ENCODE measurements around the gene C12orf60.

C12orf60 gene

DNA sequence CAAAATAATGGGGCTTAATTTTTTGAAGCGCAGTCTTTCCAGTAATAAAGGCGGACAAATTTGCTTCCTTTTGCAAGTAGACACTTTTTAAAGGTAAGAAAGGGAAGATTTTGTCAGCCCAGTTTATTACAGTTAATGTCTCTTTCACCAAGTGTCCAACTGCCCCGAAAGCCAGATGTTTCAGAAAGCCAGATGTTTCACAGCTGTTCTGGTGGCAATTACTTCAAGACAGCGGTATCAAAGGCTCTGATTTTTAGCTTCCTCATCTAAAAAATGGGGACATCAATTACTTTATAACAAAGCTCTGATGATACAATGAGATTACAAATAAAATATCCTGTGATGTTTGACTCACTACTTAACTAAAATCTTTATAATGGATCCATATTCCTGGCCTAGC lies 1.2 kb upstream of the C12orf60 start:
- no peak for DNase-seq
- no peaks in the 10 kb centered on the region for H3K27me3 Mint-ChIP-seq
- H3K4me3 Mint-ChIP-seq: no peak overlapping the region
- peaks cover 28% of the 10 kb centered on the region for H3K36me3 Mint-ChIP-seq (ENCODE audit: low read depth)
- no peak overlapping the region for H3K27ac Mint-ChIP-seq
- no peaks in the 10 kb centered on the region for H3K9me3 Mint-ChIP-seq
- H3K4me1 Mint-ChIP-seq (ENCODE audit: low read depth): peaks cover 35% of the 10 kb centered on the region

DNA sequence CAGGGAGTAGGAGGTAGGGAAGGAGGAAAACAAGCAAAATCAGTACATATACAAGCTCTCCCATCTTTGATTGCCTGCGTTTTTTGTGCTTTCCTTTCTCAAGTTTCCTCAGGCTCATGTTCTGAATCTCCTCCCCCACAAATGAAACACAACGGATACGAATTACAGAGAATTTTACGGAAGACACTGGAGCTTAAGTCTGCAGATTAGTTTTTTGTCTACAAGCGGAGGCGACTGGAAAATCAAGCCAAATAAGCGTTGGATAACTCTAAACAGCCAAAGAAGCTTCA lies 804 bp upstream of the C12orf60 start:
- peaks cover 23% of the 10 kb centered on the region for H3K36me3 Mint-ChIP-seq (ENCODE audit: low read depth)
- no peak overlapping the region for H3K4me3 Mint-ChIP-seq
- H3K4me1 Mint-ChIP-seq (ENCODE audit: low read depth): peaks cover 35% of the 10 kb centered on the region
- no peak for DNase-seq
- H3K27ac Mint-ChIP-seq: no peak overlapping the region
- H3K27me3 Mint-ChIP-seq: no peaks in the 10 kb centered on the region
- H3K9me3 Mint-ChIP-seq: no peaks in the 10 kb centered on the region

DNA sequence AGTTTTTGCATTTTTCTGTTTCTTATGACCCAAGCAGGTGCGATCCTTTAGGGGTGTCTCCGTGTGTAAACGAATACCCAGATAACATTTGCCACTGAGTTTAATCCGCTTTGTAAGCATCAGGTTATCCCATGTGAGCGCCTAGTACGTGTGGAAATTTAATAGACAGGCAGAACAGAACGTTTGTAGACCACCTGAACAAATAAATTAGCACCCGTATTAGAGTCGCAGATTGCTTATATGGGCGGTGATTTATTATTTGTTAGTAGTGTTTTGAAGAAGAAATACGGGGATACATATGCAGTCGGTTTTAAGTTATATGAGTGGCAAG lies 325 bp downstream of the C12orf60 start:
- Mint-ChIP-seq H3K27me3 (no peaks in the 10 kb centered on the region), H3K36me3 (ENCODE audit: low read depth) (peaks cover 12% of the 10 kb centered on the region), H3K27ac (no peak overlapping the region), H3K4me3 (no peak overlapping the region), H3K4me1 (ENCODE audit: low read depth) (peaks cover 35% of the 10 kb centered on the region), H3K9me3 (no peaks in the 10 kb centered on the region)
- DNase-seq: no peak

DNA sequence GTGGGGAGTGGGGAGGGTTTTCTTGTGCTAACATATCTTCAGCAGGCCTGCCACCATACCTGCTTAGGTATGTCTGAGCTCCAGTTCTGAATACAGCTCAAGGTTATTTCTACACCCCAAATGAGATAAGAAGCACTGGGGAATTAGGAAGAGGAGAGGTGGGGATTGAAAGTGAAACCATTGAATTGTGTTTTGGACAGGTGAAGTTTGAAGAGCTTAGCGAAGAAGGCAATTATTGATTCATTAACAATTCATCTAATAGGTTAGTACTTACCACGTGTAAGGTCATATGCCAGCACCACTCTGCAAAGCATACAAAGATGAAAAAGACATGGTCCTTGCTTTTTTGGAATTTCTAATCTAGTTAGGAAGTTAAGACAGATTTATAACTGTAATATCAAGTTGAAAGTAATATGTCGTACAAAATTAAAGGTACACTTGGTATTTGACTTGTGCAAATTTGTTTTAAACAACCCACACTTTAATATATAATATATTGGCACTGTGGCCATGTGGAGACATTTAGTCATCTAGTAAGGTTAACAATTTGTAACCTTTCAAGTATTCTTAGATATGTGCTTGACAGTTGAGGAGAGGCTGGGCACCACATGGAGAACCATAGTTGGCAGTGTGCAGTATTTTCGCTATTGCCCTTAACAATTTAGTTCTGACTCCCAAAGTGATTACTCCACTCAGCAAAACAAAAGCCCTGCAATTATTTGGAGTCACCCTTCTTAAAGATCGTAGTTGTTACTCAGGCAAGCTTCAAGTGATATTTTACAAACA lies 6.9 kb downstream of the C12orf60 start:
- H3K36me3 Mint-ChIP-seq (ENCODE audit: low read depth): peaks cover 1% of the 10 kb centered on the region
- no peaks in the 10 kb centered on the region for H3K9me3 Mint-ChIP-seq
- no peak for DNase-seq
- peaks cover 19% of the 10 kb centered on the region for H3K4me1 Mint-ChIP-seq (ENCODE audit: low read depth)
- H3K27ac Mint-ChIP-seq: no peak overlapping the region
- no peak overlapping the region for H3K4me3 Mint-ChIP-seq
- no peaks in the 10 kb centered on the region for H3K27me3 Mint-ChIP-seq

DNA sequence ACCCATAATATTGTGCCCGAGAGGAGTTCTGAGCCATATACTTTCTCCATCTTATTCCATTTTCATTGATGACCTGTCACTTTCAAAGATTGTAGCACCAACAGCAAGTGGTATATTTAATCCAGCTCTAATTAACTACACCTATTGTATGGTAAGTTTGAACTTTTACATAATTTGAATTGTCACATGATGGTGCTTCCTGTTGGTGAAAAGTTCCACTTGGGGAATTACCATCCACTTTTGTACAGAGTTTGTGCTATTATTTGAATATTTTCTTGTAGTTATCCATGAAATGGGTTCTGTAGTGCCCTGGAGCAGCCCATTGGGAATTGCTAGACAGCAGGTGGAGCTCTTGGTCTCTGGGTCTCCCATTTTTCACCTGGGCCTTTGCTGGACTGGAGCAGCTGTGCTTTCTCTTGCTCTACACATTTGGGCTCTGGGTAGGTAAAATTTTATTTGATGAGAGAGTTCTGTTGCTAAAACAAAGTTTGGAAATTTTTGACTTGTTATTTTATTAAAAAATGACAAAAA lies 7.5 kb downstream of the C12orf60 start:
- DNase-seq: no peak
- Mint-ChIP-seq H3K36me3 (ENCODE audit: low read depth) (peaks cover 1% of the 10 kb centered on the region), H3K27ac (no peak overlapping the region), H3K4me3 (no peak overlapping the region), H3K4me1 (ENCODE audit: low read depth) (peaks cover 15% of the 10 kb centered on the region), H3K9me3 (no peaks in the 10 kb centered on the region), H3K27me3 (no peaks in the 10 kb centered on the region)

DNA sequence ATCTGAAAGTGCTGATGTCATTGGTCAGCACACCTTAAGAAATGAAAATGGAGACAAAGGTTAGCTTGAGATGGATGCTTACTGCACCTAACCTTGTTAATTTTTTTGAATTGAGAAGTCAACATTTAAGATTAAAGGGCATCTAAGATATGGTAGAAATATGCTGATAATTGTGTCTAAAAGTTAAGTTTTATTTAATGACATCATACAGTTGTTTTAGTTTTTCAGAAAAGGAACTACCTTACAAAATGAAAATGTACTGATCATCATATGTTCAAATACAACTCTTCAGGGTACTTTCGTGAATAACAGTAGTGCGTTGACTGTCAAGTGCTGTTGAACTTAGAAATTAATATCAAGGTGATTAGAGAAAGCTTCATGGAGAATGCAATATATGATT lies 8.0 kb downstream of the C12orf60 start:
- no peak for DNase-seq
- Mint-ChIP-seq H3K9me3 (no peaks in the 10 kb centered on the region), H3K27ac (no peak overlapping the region), H3K4me3 (no peak overlapping the region), H3K36me3 (ENCODE audit: low read depth) (peaks cover 1% of the 10 kb centered on the region), H3K27me3 (no peaks in the 10 kb centered on the region), H3K4me1 (ENCODE audit: low read depth) (peaks cover 15% of the 10 kb centered on the region)

DNA sequence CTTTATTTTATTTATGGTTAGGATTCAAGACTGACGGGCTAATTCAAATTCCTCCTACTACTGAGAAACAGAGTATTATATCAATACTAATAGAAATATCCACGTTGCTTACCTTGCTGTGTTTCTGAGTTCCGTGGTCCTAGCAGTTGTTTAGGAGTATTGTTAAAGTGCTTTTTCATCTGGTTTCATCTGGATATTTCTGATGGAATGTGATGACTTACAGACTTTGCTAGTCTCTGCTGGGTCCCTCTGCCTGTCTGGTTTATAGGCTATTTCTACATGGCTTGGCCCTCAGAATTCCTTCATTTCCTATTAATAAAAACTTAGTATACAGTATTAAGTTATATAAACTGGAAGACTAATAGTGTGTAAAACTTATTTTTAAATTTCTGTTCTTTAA lies 10.5 kb downstream of the C12orf60 start, which contains the start of gene SMCO3:
Gene SMCO3, minus strand, starts transcription at position 169 of the 400 bp plus-strand sequence. CDS start 7,502 bp downstream, outside the sequence.
- H3K4me3 Mint-ChIP-seq: no peak within 1 kb of the TSS
- H3K27me3 Mint-ChIP-seq: peaks cover 3% of the 10 kb centered on the region
- peaks cover 19% of the 10 kb centered on the region for H3K4me1 Mint-ChIP-seq (ENCODE audit: low read depth)
- DNase-seq: no peak
- H3K36me3 Mint-ChIP-seq (ENCODE audit: low read depth): no peaks in the 10 kb centered on the region
- H3K27ac Mint-ChIP-seq: no peak within 1 kb of the TSS
- peaks cover 6% of the 10 kb centered on the region for H3K9me3 Mint-ChIP-seq

DNA sequence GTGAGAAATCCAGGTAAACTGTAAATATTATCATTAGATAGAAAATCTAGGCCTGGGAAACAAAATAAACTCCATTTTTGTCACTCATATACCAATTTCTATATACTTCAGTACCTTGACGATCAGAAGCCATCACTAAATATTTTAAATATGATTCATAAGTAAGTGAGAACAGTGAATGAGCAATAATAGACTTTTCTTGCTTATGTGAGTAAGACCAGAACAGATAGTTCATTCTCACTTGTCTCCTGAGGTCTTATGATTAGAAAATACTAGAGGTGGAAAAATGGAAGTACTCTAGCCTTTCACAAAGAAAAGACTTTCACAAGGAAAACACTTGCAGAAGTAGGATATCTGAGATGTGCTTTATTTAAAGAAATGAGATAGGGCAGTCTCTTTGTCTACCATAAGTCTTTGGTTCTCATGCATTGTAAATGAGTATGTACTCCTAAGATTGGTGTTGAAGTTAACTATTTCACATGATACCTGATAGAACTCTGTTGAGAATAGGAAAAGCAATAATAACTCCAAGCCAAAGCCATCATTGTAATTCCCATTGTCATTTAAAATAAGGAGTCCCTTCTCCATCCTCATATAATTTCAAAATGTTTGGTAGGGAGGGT lies 20.7 kb downstream of the C12orf60 start:
- no peak for DNase-seq
- H3K27ac Mint-ChIP-seq: peak overlapping the region; percentile 76
- no peak overlapping the region for H3K4me3 Mint-ChIP-seq
- H3K27me3 Mint-ChIP-seq: no peaks in the 10 kb centered on the region
- H3K4me1 Mint-ChIP-seq (ENCODE audit: low read depth): peaks cover 24% of the 10 kb centered on the region
- no peaks in the 10 kb centered on the region for H3K9me3 Mint-ChIP-seq
- H3K36me3 Mint-ChIP-seq (ENCODE audit: low read depth): no peaks in the 10 kb centered on the region

DNA sequence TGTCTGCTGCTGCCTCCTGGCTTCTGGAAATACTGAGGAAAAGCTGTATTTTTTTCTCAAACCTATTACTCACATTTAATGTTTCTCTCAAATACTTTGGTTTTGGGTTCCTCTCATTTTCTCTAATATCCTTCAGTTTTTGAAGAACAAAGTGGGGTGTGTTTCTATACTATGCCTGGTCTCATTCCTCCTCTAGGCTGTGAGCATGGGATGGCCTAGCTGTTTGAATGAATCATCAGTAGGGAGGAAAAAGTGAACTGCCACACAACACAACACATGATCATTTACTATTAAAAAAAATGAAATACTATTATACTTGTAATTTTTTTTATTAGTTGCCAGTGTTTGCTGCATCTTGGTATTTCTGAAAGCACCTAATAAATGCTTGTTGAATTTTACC lies 21.8 kb downstream of the C12orf60 start:
- Mint-ChIP-seq H3K4me1 (ENCODE audit: low read depth) (peaks cover 24% of the 10 kb centered on the region), H3K27me3 (no peaks in the 10 kb centered on the region), H3K27ac (peak overlapping the region; percentile 76), H3K9me3 (no peaks in the 10 kb centered on the region), H3K4me3 (no peak overlapping the region), H3K36me3 (ENCODE audit: low read depth) (no peaks in the 10 kb centered on the region)
- no peak for DNase-seq

DNA sequence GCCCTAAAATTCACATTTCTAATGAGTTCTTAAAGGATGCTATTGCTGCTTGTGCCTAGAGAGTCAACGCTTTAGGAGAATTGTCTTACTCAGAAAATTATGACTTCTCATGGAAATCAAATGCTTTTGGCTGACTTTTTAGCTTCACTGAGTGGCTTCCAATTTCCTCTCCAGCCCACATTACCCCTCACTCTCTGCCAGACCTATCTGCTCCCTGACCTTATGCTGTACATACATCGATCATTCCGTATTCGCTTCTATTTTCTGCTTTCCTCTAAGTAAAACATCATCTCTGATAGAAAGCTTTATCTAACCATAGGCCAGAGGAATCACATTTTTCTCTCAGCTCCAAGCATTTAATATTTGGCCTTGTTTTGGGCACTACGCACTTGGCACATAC lies 23.0 kb downstream of the C12orf60 start:
- Mint-ChIP-seq H3K4me1 (ENCODE audit: low read depth) (peaks cover 24% of the 10 kb centered on the region), H3K9me3 (no peaks in the 10 kb centered on the region), H3K27me3 (no peaks in the 10 kb centered on the region), H3K36me3 (ENCODE audit: low read depth) (no peaks in the 10 kb centered on the region), H3K27ac (no peak overlapping the region), H3K4me3 (no peak overlapping the region)
- no peak for DNase-seq

DNA sequence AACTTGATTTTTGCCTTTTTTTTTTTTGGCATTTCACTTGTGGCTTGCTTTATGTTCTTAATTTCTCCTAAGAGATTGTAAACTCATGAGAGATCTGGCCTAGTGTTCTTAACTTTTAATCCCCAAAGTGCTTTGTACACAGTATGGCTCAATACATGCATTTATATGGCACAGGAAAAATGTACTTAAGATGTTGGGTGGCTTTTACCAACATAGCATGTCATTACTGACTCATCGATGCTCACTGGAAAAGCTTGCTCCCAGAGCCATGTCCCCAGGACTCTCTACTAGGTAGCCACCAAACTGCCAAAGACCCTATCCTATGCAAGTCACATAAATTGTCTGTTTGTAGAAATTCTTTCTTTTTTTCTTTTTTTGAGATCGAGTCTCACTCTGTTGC lies 23.6 kb downstream of the C12orf60 start:
- Mint-ChIP-seq H3K27me3 (no peaks in the 10 kb centered on the region), H3K9me3 (no peaks in the 10 kb centered on the region), H3K4me3 (no peak overlapping the region), H3K36me3 (ENCODE audit: low read depth) (no peaks in the 10 kb centered on the region), H3K27ac (no peak overlapping the region), H3K4me1 (ENCODE audit: low read depth) (peaks cover 24% of the 10 kb centered on the region)
- no peak for DNase-seq

DNA sequence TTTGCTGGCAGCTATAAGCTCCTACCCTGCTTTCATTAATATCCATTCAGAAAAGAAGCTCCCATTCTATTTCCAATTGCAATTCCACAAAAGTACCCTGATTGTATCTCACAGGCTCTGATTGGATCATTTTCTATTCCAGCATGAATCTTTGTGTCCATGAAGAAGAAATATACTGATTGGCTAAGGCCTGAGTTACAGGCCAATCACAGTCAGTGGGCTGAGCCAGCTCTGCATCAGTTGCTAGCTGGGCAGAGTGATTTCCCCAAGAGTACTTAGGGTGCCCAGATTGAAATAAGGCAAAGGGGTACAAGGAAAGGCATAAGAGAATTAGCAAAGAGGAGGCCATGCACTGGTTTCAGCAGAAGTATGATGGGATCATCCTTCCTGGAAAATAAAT lies 25.4 kb downstream of the C12orf60 start:
- no peaks in the 10 kb centered on the region for H3K9me3 Mint-ChIP-seq
- H3K4me3 Mint-ChIP-seq: no peak overlapping the region
- H3K27ac Mint-ChIP-seq: no peak overlapping the region
- H3K4me1 Mint-ChIP-seq (ENCODE audit: low read depth): peaks cover 14% of the 10 kb centered on the region
- DNase-seq: no peak
- H3K27me3 Mint-ChIP-seq: peaks cover 6% of the 10 kb centered on the region
- H3K36me3 Mint-ChIP-seq (ENCODE audit: low read depth): no peaks in the 10 kb centered on the region

DNA sequence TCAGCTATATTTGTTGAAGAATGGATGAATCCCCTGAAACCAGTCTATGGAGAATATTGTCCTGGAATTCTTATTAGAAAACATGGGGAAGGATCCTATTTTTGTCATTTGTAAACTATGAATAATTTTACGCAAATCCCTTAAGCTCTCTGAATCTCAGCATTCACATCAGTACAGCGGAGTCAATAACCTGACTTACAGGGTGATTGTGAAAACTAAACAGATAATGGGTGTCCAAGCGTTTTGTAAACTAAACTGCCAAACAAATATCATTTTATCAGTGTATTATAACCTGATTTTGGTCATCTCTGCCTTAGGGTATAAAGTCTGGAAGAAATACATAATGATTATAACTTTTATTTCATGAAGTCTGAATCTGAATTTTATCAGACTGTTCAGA lies 29.9 kb downstream of the C12orf60 start:
- H3K27me3 Mint-ChIP-seq: peaks cover 22% of the 10 kb centered on the region
- peaks cover 2% of the 10 kb centered on the region for H3K4me1 Mint-ChIP-seq (ENCODE audit: low read depth)
- DNase-seq: no peak
- H3K27ac Mint-ChIP-seq: no peak overlapping the region
- no peak overlapping the region for H3K4me3 Mint-ChIP-seq
- no peaks in the 10 kb centered on the region for H3K36me3 Mint-ChIP-seq (ENCODE audit: low read depth)
- H3K9me3 Mint-ChIP-seq: no peaks in the 10 kb centered on the region

DNA sequence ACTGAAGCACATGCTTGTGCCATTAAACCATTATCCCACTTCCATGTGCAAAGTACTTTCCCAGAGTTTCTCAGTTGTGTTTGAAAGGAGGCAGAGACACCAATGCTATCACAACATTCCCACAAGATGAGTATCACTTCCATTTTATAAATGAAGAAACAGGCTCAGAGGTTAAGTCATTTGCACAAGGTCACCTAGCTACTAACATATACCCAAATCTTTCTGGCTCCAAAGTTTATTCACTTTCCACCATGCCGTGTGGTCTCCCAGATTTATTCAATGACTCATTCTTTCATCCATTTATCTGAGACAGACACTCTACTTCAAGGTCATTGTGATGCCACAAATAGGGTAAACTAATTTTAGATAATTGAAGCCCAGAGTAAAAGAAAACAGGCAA lies 30.5 kb downstream of the C12orf60 start:
- H3K27me3 Mint-ChIP-seq: peaks cover 22% of the 10 kb centered on the region
- no peak overlapping the region for H3K27ac Mint-ChIP-seq
- no peak overlapping the region for H3K4me3 Mint-ChIP-seq
- no peaks in the 10 kb centered on the region for H3K36me3 Mint-ChIP-seq (ENCODE audit: low read depth)
- H3K4me1 Mint-ChIP-seq (ENCODE audit: low read depth): peaks cover 2% of the 10 kb centered on the region
- H3K9me3 Mint-ChIP-seq: no peaks in the 10 kb centered on the region
- no peak for DNase-seq

DNA sequence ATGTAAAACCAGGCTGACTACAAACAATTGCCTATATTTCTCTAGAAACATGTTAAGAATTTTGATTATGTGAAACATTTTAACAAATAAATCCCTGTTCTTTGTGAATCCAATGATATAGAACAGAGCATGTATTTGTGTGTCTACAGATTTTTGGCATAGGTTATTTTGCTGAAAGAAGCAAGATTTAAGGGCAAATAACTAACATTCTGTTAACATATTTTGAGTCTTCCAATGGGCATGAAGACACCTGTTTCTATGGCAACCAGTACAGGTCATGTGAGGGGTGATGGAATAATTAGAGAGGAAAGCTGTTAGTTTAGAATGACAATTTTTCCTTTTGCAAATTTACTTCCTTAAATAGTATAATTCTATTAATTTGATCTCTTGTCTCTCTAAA lies 31.0 kb downstream of the C12orf60 start:
- Mint-ChIP-seq H3K9me3 (no peaks in the 10 kb centered on the region), H3K4me3 (no peak overlapping the region), H3K27ac (no peak overlapping the region), H3K4me1 (ENCODE audit: low read depth) (peaks cover 2% of the 10 kb centered on the region), H3K36me3 (ENCODE audit: low read depth) (no peaks in the 10 kb centered on the region), H3K27me3 (peaks cover 28% of the 10 kb centered on the region)
- DNase-seq: no peak
